Left lung (tissue), 10 donors: ENCODE measurements around the gene ZSCAN10. TPM values are rescaled to one million over a fixed set of nuclear protein-coding genes. Genes with fewer than 3 reads are reported as not detected.
A peak's percentile ranks its signal among the peaks of the same experiment; 100 is the strongest.
"Not testable (repeated sequence)": the region's sequence is repeated elsewhere in the genome, so short reads cannot be mapped to it uniquely, and the experiment has no call there.

ENCODE experiments used
- ATAC-seq: fragments of 200-7000 bp; cut with Tn5 transposase; one replicate; pipeline ENCODE4 v1.9.1; 2020; ENCODE audit warnings: moderate library complexity
- DNase-seq, 4 donors: peaks; one replicate each; pipeline ENCODE4 v3.0.0-alpha.2; 2013 to 2020
- H3K27ac ChIP-seq, 2 donors: fragments of 200-600 bp; sonication (generic) in 1 of 2; one replicate each; pipeline versions ENCODE4 v1.5.0 to v1.8.0; 2020 to 2021
- H3K27me3 ChIP-seq, 2 donors: fragments of 200-600 bp; sonication (generic) in 1 of 2; one replicate each; pipeline versions ENCODE4 v1.5.0 to v1.8.0; 2020 to 2021
- H3K36me3 ChIP-seq, 2 donors: fragments of 200-600 bp; sonication (generic) in 1 of 2; one replicate each; pipeline versions ENCODE4 v1.5.0 to v1.8.0; 2020 to 2021
- H3K4me1 ChIP-seq, 2 donors: fragments of 200-600 bp; one replicate each; pipeline ENCODE4 v1.8.0; 2021
- H3K4me3 ChIP-seq, 2 donors: fragments of 200-600 bp; sonication (generic) in 1 of 2; one replicate each; pipeline versions ENCODE4 v1.5.0 to v1.8.0; 2020 to 2021; ENCODE audit warnings: mild to moderate bottlenecking in 1 of 2
- H3K9me3 ChIP-seq, 2 donors: fragments of 200-600 bp; sonication (generic) in 1 of 2; one replicate each; pipeline versions ENCODE4 v1.5.0 to v1.8.0; 2020 to 2021
- CTCF ChIP-seq, 2 donors: fragments of 200-600 bp; sonication (generic) in 1 of 2; IDR thresholded peaks; one replicate each; pipeline versions ENCODE4 v1.5.0 to v1.8.0; 2021; ENCODE audit warnings: antibody characterized with exemption in 2 of 2
- intact Hi-C, 2 donors: fragments of 100-400 bp; cut with DNase I; formaldehyde crosslinking; loops; one replicate each; pipeline versions ENCODE4 v1.11.2 to v1.14.2; 2022
- polyA plus RNA-seq, 6 donors: library from polyadenylated mRNA; unstranded; fragments of 120-200 nt; gene quantifications; one replicate each; pipeline ENCODE4 v1.2.1, GENCODE V29; 2013; ENCODE audit not compliant: insufficient read length in 6 of 6
- total RNA-seq, 2 donors: library from RNA; stranded (reverse); fragmentation: NEBNext Ultra II Directional; extraction: Animal tissue kit (Norgen Biotek cat#: 25700); gene quantifications; one replicate each; pipeline ENCODE4 v1.2.1, GENCODE V29; 2021
- donor health status: DM: no; HTN: yes; CAD: no.
- donor health status: DM: no; HTN: no; CAD: no.

ZSCAN10 gene
- total and polyA plus RNA-seq, 8 donors: 0.13 TPM; not detected in 7

GRCh38 chr16:3054965-3055733, 43.9 kb downstream of the ZSCAN10 start:
- no peak for TF ChIP-seq CTCF (IDR thresholded peaks at IDR 0.05)
- peaks cover 0 to 6% of the 10 kb centered on the region in 2 donors for H3K36me3 ChIP-seq
- ATAC-seq (no peak), DNase-seq (no peak)
- no peaks in the 10 kb centered on the region for H3K9me3 ChIP-seq
- H3K27me3 ChIP-seq: peaks cover 0 to 3% of the 10 kb centered on the region in 2 donors
- peaks cover 12 to 74% of the 10 kb centered on the region in 2 donors for H3K4me1 ChIP-seq
- intact Hi-C loops: no loop called here
- peak overlapping the region in 1 of 2 donors; percentile 82 for H3K27ac ChIP-seq
- peak overlapping the region in 1 of 2 donors; percentile 13 for H3K4me3 ChIP-seq

GRCh38 chr16:3053330-3053710, 45.8 kb downstream of the ZSCAN10 start:
- Histone ChIP-seq H3K27me3 (peaks cover 14 to 21% of the 10 kb centered on the region in 2 donors), H3K27ac (peak overlapping the region in 1 of 2 donors; percentile 86), H3K4me1 (peaks cover 6 to 72% of the 10 kb centered on the region in 2 donors)
- H3K36me3 ChIP-seq, ATAC-seq, H3K4me3 ChIP-seq, intact Hi-C loops, DNase-seq, H3K9me3 ChIP-seq: not testable (repeated sequence)

- intact Hi-C loops, H3K9me3 ChIP-seq, DNase-seq, H3K36me3 ChIP-seq, H3K4me3 ChIP-seq, ATAC-seq: not testable (repeated sequence)
- Histone ChIP-seq H3K27ac (peak overlapping the region in 1 of 2 donors; percentile 86), H3K4me1 (peaks cover 0 to 71% of the 10 kb centered on the region in 2 donors), H3K27me3 (peaks cover 14 to 27% of the 10 kb centered on the region in 2 donors)
These were observed 46.3 kb downstream of the ZSCAN10 start for GRCh38 chr16:3052571-3053329.

GRCh38 chr16:3051494-3051893, 47.6 kb downstream of the ZSCAN10 start:
- DNase-seq: no peak
- Histone ChIP-seq H3K4me3 (no peak overlapping the region), H3K9me3 (no peaks in the 10 kb centered on the region), H3K27me3 (peaks cover 25 to 39% of the 10 kb centered on the region in 2 donors), H3K27ac (peak overlapping the region in 1 of 2 donors; percentile 86), H3K36me3 (no peaks in the 10 kb centered on the region), H3K4me1 (peaks cover 2 to 64% of the 10 kb centered on the region in 2 donors)
- TF ChIP-seq CTCF (IDR thresholded peaks at IDR 0.05): no peak
- ATAC-seq: no peak
- intact Hi-C loops: no loop called here

GRCh38 chr16:3051009-3051408, 48.1 kb downstream of the ZSCAN10 start:
- peaks cover 30 to 44% of the 10 kb centered on the region in 2 donors for H3K27me3 ChIP-seq
- intact Hi-C loops: no loop called here
- DNase-seq (no peak), ATAC-seq (no peak)
- no peaks in the 10 kb centered on the region for H3K36me3 ChIP-seq
- peak overlapping the region in 1 of 2 donors; percentile 3 for H3K4me3 ChIP-seq
- H3K27ac ChIP-seq: peak overlapping the region in 1 of 2 donors; percentile 86
- no peak for TF ChIP-seq CTCF (IDR thresholded peaks at IDR 0.05)
- H3K9me3 ChIP-seq: no peaks in the 10 kb centered on the region
- peaks cover 7 to 64% of the 10 kb centered on the region in 2 donors for H3K4me1 ChIP-seq

GRCh38 chr16:3050487-3050886, 48.6 kb downstream of the ZSCAN10 start:
- ATAC-seq (no peak), DNase-seq (no peak)
- Histone ChIP-seq H3K27me3 (peaks cover 35 to 49% of the 10 kb centered on the region in 2 donors), H3K4me3 (peak overlapping the region in 1 of 2 donors; percentile 3), H3K27ac (peak overlapping the region in 1 of 2 donors; percentile 86), H3K9me3 (no peaks in the 10 kb centered on the region), H3K4me1 (peaks cover 12 to 66% of the 10 kb centered on the region in 2 donors), H3K36me3 (no peaks in the 10 kb centered on the region)
- no peak for TF ChIP-seq CTCF (IDR thresholded peaks at IDR 0.05)
- intact Hi-C loops: no loop called here
